Trophoblast cell (in vitro differentiated cells and primary cell): ENCODE results near the gene RNF130.

Experiments used
- DNase-seq, 2 donors: peaks; one replicate each; pipeline ENCODE4 v3.0.0-alpha.2; 2016
- H2AFZ ChIP-seq: 2 replicates; pipeline ENCODE4 v1.6.1; 2013; ENCODE audit warnings: low read length, moderate library complexity, mild to moderate bottlenecking; ENCODE audit not compliant: insufficient read depth, poor library complexity
- H2AK5ac ChIP-seq: 2 replicates; pipeline ENCODE4 v1.6.1; 2013; ENCODE audit warnings: mild to moderate bottlenecking, low read length
- H2BK120ac ChIP-seq: 2 replicates; pipeline ENCODE4 v1.6.1; 2013; ENCODE audit warnings: low read length, mild to moderate bottlenecking, moderate library complexity; ENCODE audit not compliant: insufficient read depth, poor library complexity
- H2BK12ac ChIP-seq: 2 replicates; pipeline ENCODE4 v1.6.1; 2013; ENCODE audit warnings: mild to moderate bottlenecking, low read length, moderate library complexity
- H2BK5ac ChIP-seq: 2 replicates; pipeline ENCODE4 v1.6.1; 2013; ENCODE audit warnings: low read length, low read depth, moderate library complexity, mild to moderate bottlenecking; ENCODE audit not compliant: poor library complexity
- H3K14ac ChIP-seq: 2 replicates; pipeline ENCODE4 v1.6.1; 2013; ENCODE audit warnings: mild to moderate bottlenecking, low read length
- H3K18ac ChIP-seq: 2 replicates; pipeline ENCODE4 v1.6.1; 2013; ENCODE audit warnings: mild to moderate bottlenecking, low read length
- H3K23ac ChIP-seq: 2 replicates; pipeline ENCODE4 v1.6.1; 2013; ENCODE audit warnings: low read length
- H3K27ac ChIP-seq: 2 replicates; pipeline ENCODE4 v1.5.1; 2013; ENCODE audit warnings: low read depth, mild to moderate bottlenecking, inconsistent platforms, low read length, moderate library complexity
- H3K27me3 ChIP-seq: 2 replicates; pipeline ENCODE4 v1.6.1; 2013; ENCODE audit warnings: inconsistent platforms, mild to moderate bottlenecking, low read length, moderate library complexity; ENCODE audit not compliant: insufficient read depth
- H3K36me3 ChIP-seq, 2 experiments: 1 replicate in 1 of 2; 2 replicates in 1 of 2; pipeline ENCODE4 v1.6.1; 2013; ENCODE audit warnings: low read length in 2 of 2, mild to moderate bottlenecking in 2 of 2, moderate library complexity in 1 of 2; ENCODE audit not compliant: insufficient read depth in 2 of 2, control insufficient read depth in 1 of 2
- H3K4ac ChIP-seq: 2 replicates; pipeline ENCODE4 v1.6.1; 2013; ENCODE audit warnings: low read depth, mild to moderate bottlenecking, low read length, moderate library complexity
- H3K4me1 ChIP-seq, 2 experiments: 1 replicate in 1 of 2; 2 replicates in 1 of 2; pipeline ENCODE4 v1.6.1; 2013; ENCODE audit warnings: low read length in 2 of 2, mild to moderate bottlenecking in 2 of 2, moderate library complexity in 1 of 2; ENCODE audit not compliant: insufficient read depth in 2 of 2, control insufficient read depth in 1 of 2
- H3K4me2 ChIP-seq: 2 replicates; pipeline ENCODE4 v1.6.1; 2013; ENCODE audit warnings: inconsistent platforms, mild to moderate bottlenecking, low read length, moderate library complexity
- H3K4me3 ChIP-seq: 2 replicates; pipeline ENCODE4 v1.5.1; 2013; ENCODE audit warnings: mild to moderate bottlenecking, low read depth, low read length, inconsistent platforms
- H3K79me1 ChIP-seq: one replicate; pipeline ENCODE4 v1.6.1; 2013; ENCODE audit warnings: low read length
- H3K79me2 ChIP-seq: 2 replicates; pipeline ENCODE4 v1.6.1; 2013; ENCODE audit warnings: low read length, mild to moderate bottlenecking; ENCODE audit not compliant: control insufficient read depth, insufficient read depth, poor library complexity
- H3K9ac ChIP-seq: 2 replicates; pipeline ENCODE4 v1.6.1; 2013; ENCODE audit warnings: mild to moderate bottlenecking, low read length
- H3K9me3 ChIP-seq: 2 replicates; pipeline ENCODE4 v1.6.1; 2013; ENCODE audit warnings: low read depth, mild to moderate bottlenecking, control low read depth, inconsistent platforms, low read length; ENCODE audit not compliant: insufficient read depth
- H4K12ac ChIP-seq: 2 replicates; pipeline ENCODE4 v1.6.1; 2013; ENCODE audit warnings: low read depth, mild to moderate bottlenecking, low read length, moderate library complexity
- H4K8ac ChIP-seq: 2 replicates; pipeline ENCODE4 v1.6.1; 2013; ENCODE audit warnings: low read depth, mild to moderate bottlenecking, low read length, moderate library complexity
- H4K91ac ChIP-seq: one replicate; pipeline ENCODE4 v1.6.1; 2013; ENCODE audit warnings: low read depth, mild to moderate bottlenecking, low read length, moderate library complexity
- WGBS: extraction: QIAGEN DNeasy Blood & Tissue Kit; methylation state at CpG from one replicate; pipeline ENCODE4 v1.1.7; 2013; ENCODE audit warnings: missing lambda C conversion rate; ENCODE audit not compliant: insufficient read length, insufficient coverage; ENCODE audit errors: extremely low coverage; 5-methylcytosine and 5-hydroxymethylcytosine counted together

The RNF130 gene

DNA sequence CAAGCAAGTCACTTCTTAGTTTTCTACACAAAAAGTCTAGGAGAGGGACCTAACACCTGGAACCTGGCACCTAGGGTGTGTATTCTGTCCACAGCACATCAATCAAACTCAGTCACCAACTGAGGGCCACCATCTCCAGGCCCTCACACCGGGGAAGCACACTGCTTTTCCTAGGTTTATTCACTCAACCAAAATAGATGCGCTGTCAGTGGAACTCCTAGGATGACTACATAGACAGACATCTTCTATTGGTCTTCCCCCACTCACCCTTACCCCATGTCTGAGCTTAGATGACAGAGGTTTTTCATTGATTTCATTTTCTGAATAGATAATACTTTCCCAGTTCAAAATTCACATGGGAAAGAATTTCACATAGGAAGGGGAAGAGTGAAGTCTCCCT lies 59.2 kb downstream of the RNF130 start:
- Histone ChIP-seq H3K27me3 (no peaks in the 10 kb centered on the region), H4K91ac (no peak overlapping the region), H2BK12ac (no peak overlapping the region), H3K23ac (no peak overlapping the region), H3K14ac (no peak overlapping the region), H3K36me3 (peaks cover 3 to 4% of the 10 kb centered on the region in 2 experiments), H3K4me3 (no peak overlapping the region), H3K4me2 (no peak overlapping the region), H2BK120ac (no peak overlapping the region), H2AFZ (no peak overlapping the region), H3K9ac (no peak overlapping the region), H3K4ac (no peak overlapping the region), H2AK5ac (no peak overlapping the region), H3K9me3 (no peaks in the 10 kb centered on the region), H3K79me1 (no peaks in the 10 kb centered on the region), H4K8ac (no peak overlapping the region), H3K79me2 (no peaks in the 10 kb centered on the region), H3K4me1 (peaks cover 0 to 3% of the 10 kb centered on the region in 2 experiments), H3K27ac (no peak overlapping the region), H4K12ac (no peak overlapping the region), H3K18ac (no peak overlapping the region), H2BK5ac (no peak overlapping the region)
- WGBS: no CpG with 5 or more reads among the region's 2 CpGs
- DNase-seq: no peak

DNA sequence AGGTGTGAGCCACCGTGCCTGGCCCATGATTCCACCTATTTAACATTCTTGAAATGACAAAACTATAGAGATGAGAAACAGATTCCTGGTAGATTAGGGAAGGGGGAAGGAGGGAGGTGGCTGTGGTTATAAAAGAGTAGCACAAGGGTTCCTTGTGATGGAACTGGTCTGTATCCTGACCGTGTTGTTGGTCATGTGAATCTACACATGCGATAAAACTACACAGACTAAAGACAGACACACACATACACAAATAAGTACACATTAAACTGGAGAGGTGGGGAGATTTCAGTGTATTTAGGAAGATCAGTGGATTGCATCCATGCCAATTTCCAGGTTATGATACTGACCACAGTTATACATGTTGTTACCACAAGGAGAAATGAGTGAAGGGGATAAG lies 60.9 kb downstream of the RNF130 start:
- Histone ChIP-seq H3K4me3 (no peak overlapping the region), H3K18ac (no peak overlapping the region), H3K36me3 (peaks cover 3 to 4% of the 10 kb centered on the region in 2 experiments), H3K27me3 (no peaks in the 10 kb centered on the region), H3K79me1 (no peaks in the 10 kb centered on the region), H2BK12ac (no peak overlapping the region), H3K14ac (no peak overlapping the region), H3K4ac (no peak overlapping the region), H2BK120ac (no peak overlapping the region), H3K9me3 (no peaks in the 10 kb centered on the region), H3K79me2 (no peaks in the 10 kb centered on the region), H4K8ac (no peak overlapping the region), H3K4me2 (no peak overlapping the region), H3K4me1 (peaks cover 0 to 3% of the 10 kb centered on the region in 2 experiments), H4K12ac (no peak overlapping the region), H3K23ac (no peak overlapping the region), H3K27ac (no peak overlapping the region), H2AK5ac (no peak overlapping the region), H2AFZ (no peak overlapping the region), H2BK5ac (no peak overlapping the region), H3K9ac (no peak overlapping the region), H4K91ac (no peak overlapping the region)
- WGBS: no CpG with 5 or more reads among the region's 3 CpGs
- no peak for DNase-seq

DNA sequence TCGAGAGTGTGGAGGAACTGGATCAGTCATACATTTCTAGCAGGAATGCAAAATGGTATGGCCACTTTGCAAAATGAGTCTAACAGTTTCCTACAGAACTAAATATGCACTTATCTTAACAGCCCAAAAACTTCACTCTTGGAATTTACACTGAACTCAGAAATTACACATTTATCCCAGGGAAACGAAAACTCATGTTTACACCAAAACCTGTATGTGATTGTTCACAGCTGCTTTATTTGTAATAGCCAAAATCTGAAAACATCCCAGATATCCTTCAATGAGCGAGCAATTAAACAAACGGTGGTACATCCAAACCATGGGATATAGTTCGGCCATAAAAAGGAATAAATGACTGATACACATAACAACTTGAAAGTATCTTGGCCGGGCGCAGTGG lies 62.0 kb downstream of the RNF130 start:
- H3K79me1 ChIP-seq: no peaks in the 10 kb centered on the region
- H2BK120ac ChIP-seq: no peak overlapping the region
- no peaks in the 10 kb centered on the region for H3K27me3 ChIP-seq
- no peak overlapping the region for H4K91ac ChIP-seq
- no peak overlapping the region for H2AFZ ChIP-seq
- H3K23ac ChIP-seq: no peak overlapping the region
- H3K4me1 ChIP-seq: peaks cover 0 to 3% of the 10 kb centered on the region in 2 experiments
- H2BK5ac ChIP-seq: no peak overlapping the region
- H3K9me3 ChIP-seq: no peaks in the 10 kb centered on the region
- H3K27ac ChIP-seq: no peak overlapping the region
- H3K4me3 ChIP-seq: no peak overlapping the region
- no peak overlapping the region for H3K4ac ChIP-seq
- H3K36me3 ChIP-seq: peaks cover 3 to 4% of the 10 kb centered on the region in 2 experiments
- no peak overlapping the region for H4K8ac ChIP-seq
- no peak overlapping the region for H2AK5ac ChIP-seq
- H3K14ac ChIP-seq: no peak overlapping the region
- H4K12ac ChIP-seq: no peak overlapping the region
- H3K9ac ChIP-seq: no peak overlapping the region
- no CpG with 5 or more reads among the region's 7 CpGs for WGBS
- H3K79me2 ChIP-seq: no peaks in the 10 kb centered on the region
- no peak for DNase-seq
- H3K18ac ChIP-seq: no peak overlapping the region
- no peak overlapping the region for H3K4me2 ChIP-seq
- H2BK12ac ChIP-seq: no peak overlapping the region

DNA sequence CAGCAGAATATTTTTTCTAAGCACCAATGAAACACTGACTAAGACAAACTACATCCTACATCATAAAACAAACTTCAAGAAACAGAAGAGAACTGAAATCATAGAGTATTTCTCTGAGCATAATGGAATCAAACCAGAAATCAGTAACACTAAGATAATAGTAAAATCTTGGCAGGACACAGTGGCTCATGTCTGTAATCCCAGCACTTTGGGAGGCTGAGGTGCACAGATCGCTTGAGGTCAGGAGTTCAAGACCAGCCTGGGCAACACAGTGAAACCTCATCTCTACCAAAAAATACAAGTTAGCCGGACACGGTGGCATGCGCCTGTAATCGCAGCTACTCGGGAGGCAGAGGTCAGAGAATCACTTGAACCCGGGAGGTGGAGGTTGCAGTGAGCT lies 63.1 kb downstream of the RNF130 start:
- no peaks in the 10 kb centered on the region for H3K9me3 ChIP-seq
- H2BK120ac ChIP-seq: no peak overlapping the region
- H4K8ac ChIP-seq: no peak overlapping the region

More for the DNA sequence above, 63.1 kb downstream of the RNF130 start:
- Histone ChIP-seq H2AK5ac (no peak overlapping the region), H2AFZ (no peak overlapping the region), H3K27ac (no peak overlapping the region), H3K14ac (no peak overlapping the region), H3K9ac (no peak overlapping the region), H4K91ac (no peak overlapping the region), H4K12ac (no peak overlapping the region), H3K4me1 (peaks cover 0 to 3% of the 10 kb centered on the region in 2 experiments), H3K79me2 (no peaks in the 10 kb centered on the region), H3K18ac (no peak overlapping the region), H3K23ac (no peak overlapping the region), H3K4me3 (no peak overlapping the region), H3K36me3 (peaks cover 3 to 4% of the 10 kb centered on the region in 2 experiments), H3K79me1 (no peaks in the 10 kb centered on the region), H2BK12ac (no peak overlapping the region), H3K4me2 (no peak overlapping the region), H2BK5ac (no peak overlapping the region), H3K4ac (no peak overlapping the region), H3K27me3 (no peaks in the 10 kb centered on the region)
- no peak for DNase-seq
- no CpG with 5 or more reads among the region's 7 CpGs for WGBS
